Neuronal stem cell (in vitro differentiated cells): Measurements from ENCODE around the gene ZNF830.

Experiments used
- DNase-seq: peaks from one replicate; pipeline ENCODE4 v3.0.0-alpha.2; 2013; ENCODE audit warnings: low spot score
- H2AFZ ChIP-seq: one replicate; pipeline ENCODE4 v1.6.1; 2013; ENCODE audit warnings: mild to moderate bottlenecking, low read length, inconsistent platforms
- H2AK5ac ChIP-seq: 2 replicates; pipeline ENCODE4 v1.6.1; 2013; ENCODE audit warnings: low read depth, mild to moderate bottlenecking, inconsistent platforms, low read length, moderate library complexity, mixed read lengths
- H2BK120ac ChIP-seq: 2 replicates; pipeline ENCODE4 v1.6.1; 2013; ENCODE audit warnings: low read depth, mild to moderate bottlenecking, inconsistent platforms, low read length, moderate library complexity, mixed read lengths
- H2BK12ac ChIP-seq: one replicate; pipeline ENCODE4 v1.6.1; 2013; ENCODE audit warnings: low read length, inconsistent platforms
- H2BK15ac ChIP-seq: 2 replicates; pipeline ENCODE4 v1.6.1; 2013; ENCODE audit warnings: mild to moderate bottlenecking, low read length, inconsistent platforms, mixed read lengths
- H2BK5ac ChIP-seq: one replicate; pipeline ENCODE4 v1.6.1; 2013; ENCODE audit warnings: inconsistent platforms, mild to moderate bottlenecking, low read length, moderate library complexity
- H3K14ac ChIP-seq: one replicate; pipeline ENCODE4 v1.6.1; 2013; ENCODE audit warnings: low read length, inconsistent platforms
- H3K18ac ChIP-seq: 2 replicates; pipeline ENCODE4 v1.6.1; 2013; ENCODE audit warnings: low read length, inconsistent platforms
- H3K23ac ChIP-seq: 2 replicates; pipeline ENCODE4 v1.6.1; 2013; ENCODE audit warnings: low read depth, mild to moderate bottlenecking, mixed read lengths, low read length, inconsistent platforms; ENCODE audit not compliant: poor library complexity
- H3K27ac ChIP-seq: replicated peaks from 3 replicates; pipeline ENCODE4 v1.5.1; 2013; ENCODE audit warnings: low read length, inconsistent platforms
- H3K27me3 ChIP-seq, 3 experiments: 2 replicates each; pipeline ENCODE4 v1.6.1; 2013; ENCODE audit warnings: low read length in 3 of 3, mild to moderate bottlenecking in 2 of 3, inconsistent platforms in 1 of 3, low read depth in 1 of 3, mixed read lengths in 1 of 3, moderate library complexity in 1 of 3; ENCODE audit not compliant: control insufficient read depth in 3 of 3, insufficient read depth in 3 of 3
- H3K36me3 ChIP-seq, 2 donors: replicated peaks in 1 of 2; 2 replicates each; pipeline ENCODE4 v1.6.1; 2013; ENCODE audit warnings: low read length in 2 of 2; ENCODE audit not compliant: control insufficient read depth in 2 of 2, insufficient read depth in 2 of 2
- H3K4ac ChIP-seq: 2 replicates; pipeline ENCODE4 v1.6.1; 2013; ENCODE audit warnings: inconsistent platforms, mild to moderate bottlenecking, low read length, moderate library complexity
- H3K4me1 ChIP-seq, 2 donors: 1 replicate in 1 of 2; 2 replicates in 1 of 2; pipeline ENCODE4 v1.6.1; 2013; ENCODE audit warnings: low read length in 2 of 2, low read depth in 1 of 2; ENCODE audit not compliant: control insufficient read depth in 2 of 2, insufficient read depth in 1 of 2
- H3K4me2 ChIP-seq: one replicate; pipeline ENCODE4 v1.6.1; 2013; ENCODE audit warnings: mild to moderate bottlenecking, low read length, inconsistent platforms; ENCODE audit not compliant: insufficient read depth, poor library complexity, severe bottlenecking
- H3K4me3 ChIP-seq, 2 donors: 2 replicates each; pipeline ENCODE4 v1.5.1; 2013; ENCODE audit warnings: low read length in 2 of 2, mild to moderate bottlenecking in 2 of 2, inconsistent platforms in 1 of 2, moderate library complexity in 1 of 2
- H3K79me1 ChIP-seq: one replicate; pipeline ENCODE4 v1.6.1; 2013; ENCODE audit warnings: low read depth, mild to moderate bottlenecking, inconsistent platforms, low read length, moderate library complexity
- H3K9ac ChIP-seq: one replicate; pipeline ENCODE4 v1.6.1; 2013; ENCODE audit warnings: mild to moderate bottlenecking, low read depth, low read length, inconsistent platforms; ENCODE audit not compliant: poor library complexity
- H3K9me3 ChIP-seq, 2 donors: replicated peaks in 1 of 2; 2 replicates each; pipeline versions ENCODE3 to v1.6.1; 2013; ENCODE audit warnings: low read length in 2 of 2, mild to moderate bottlenecking in 2 of 2, inconsistent platforms in 1 of 2, low read depth in 1 of 2, mixed read lengths in 1 of 2, moderate library complexity in 1 of 2; ENCODE audit not compliant: control insufficient read depth in 2 of 2, insufficient read depth in 1 of 2
- H4K8ac ChIP-seq: one replicate; pipeline ENCODE4 v1.6.1; 2013; ENCODE audit warnings: low read depth, mild to moderate bottlenecking, inconsistent platforms, low read length, moderate library complexity
- H4K91ac ChIP-seq: one replicate; pipeline ENCODE4 v1.6.1; 2013; ENCODE audit warnings: low read length, low read depth, mild to moderate bottlenecking, inconsistent platforms; ENCODE audit not compliant: poor library complexity
- WGBS, 2 donors: extraction: QIAGEN DNeasy Blood & Tissue Kit; methylation state at CpG; one replicate each; pipeline ENCODE4 v1.1.7; 2013; ENCODE audit warnings: missing lambda C conversion rate in 2 of 2, mixed read lengths in 1 of 2; ENCODE audit not compliant: insufficient read length in 2 of 2, insufficient replicate concordance in 1 of 2; ENCODE audit errors: extremely low coverage in 2 of 2; 5-methylcytosine and 5-hydroxymethylcytosine counted together

The ZNF830 gene

DNA sequence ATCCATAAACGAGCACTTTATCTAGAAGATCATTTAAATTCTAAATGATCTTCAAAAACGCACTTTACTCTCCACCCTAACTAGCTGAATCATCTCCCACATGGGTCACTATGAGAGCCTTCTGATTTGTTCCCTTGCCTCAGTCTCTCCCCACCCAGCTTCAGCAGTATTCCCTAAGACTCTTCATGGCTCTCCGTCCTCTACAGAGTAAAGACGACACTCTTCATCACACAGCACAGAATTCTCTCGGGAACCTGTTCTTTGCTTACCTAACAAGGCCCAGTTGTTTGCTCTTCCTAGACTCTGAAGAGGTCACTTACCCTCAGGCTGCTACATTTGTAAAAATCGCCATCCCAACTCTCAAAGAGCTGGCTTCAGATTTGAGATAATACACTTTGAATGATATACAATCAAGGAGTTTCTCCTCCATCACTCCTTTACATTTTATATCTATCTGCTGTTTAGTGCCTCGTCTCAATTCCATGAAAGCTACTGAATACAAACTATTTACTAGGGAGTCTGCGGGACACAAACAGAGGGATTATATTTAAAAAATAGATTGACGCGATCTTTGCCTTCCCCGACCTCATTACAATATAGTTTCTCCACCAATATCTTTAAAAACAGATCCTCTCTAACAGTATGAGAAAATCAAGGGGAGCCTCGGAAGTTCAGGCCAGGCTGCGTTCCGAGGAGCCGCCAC lies 18.5 kb downstream of the ZNF830 start:
- no peak overlapping the region for H3K4ac ChIP-seq
- no peak overlapping the region for H3K14ac ChIP-seq
- H3K9me3 ChIP-seq, result no peaks in the 10 kb centered on the region
- no peak overlapping the region for H2BK120ac ChIP-seq
- H3K9ac ChIP-seq, result no peak overlapping the region
- H3K27ac ChIP-seq, result no peak overlapping the region
- H4K8ac ChIP-seq, result no peak overlapping the region
- H2AFZ ChIP-seq, result peak overlapping the region; percentile 95
- no CpG with 5 or more reads among the region's 15 CpGs for WGBS, 2 donors
- H2AK5ac ChIP-seq, result no peak overlapping the region
- H3K23ac ChIP-seq, result peak overlapping the region; percentile 94
- peak overlapping the region; percentile 70 for H3K4me2 ChIP-seq
- H3K27me3 ChIP-seq, result no peaks in the 10 kb centered on the region
- no peak overlapping the region for H2BK12ac ChIP-seq
- H2BK5ac ChIP-seq, result no peak overlapping the region
- H3K79me1 ChIP-seq, result no peaks in the 10 kb centered on the region
- H3K18ac ChIP-seq, result no peak overlapping the region
- H4K91ac ChIP-seq, result no peak overlapping the region
- no peaks in the 10 kb centered on the region for H3K4me1 ChIP-seq
- peaks cover 7 to 23% of the 10 kb centered on the region in 2 donors for H3K36me3 ChIP-seq
- no peak for DNase-seq
- H2BK15ac ChIP-seq, result no peak overlapping the region
- peak overlapping the region; percentile 78 to 92 for H3K4me3 ChIP-seq

DNA sequence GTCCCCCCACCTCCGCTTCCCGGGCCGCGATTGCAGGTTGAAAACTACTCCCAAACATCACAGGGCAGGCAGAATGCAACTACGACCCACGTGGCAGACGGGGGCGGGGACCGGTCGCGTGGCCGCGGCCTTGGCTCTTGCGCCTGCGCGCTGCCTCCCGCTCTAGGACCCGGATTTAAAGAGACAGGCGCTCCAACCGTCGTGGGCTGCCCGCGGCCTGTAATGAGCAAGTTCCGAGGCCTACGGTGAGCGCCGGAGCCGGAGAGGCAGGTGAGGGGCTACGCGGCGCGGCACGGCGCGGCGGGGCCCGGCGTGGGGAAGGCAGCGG lies 19.0 kb downstream of the ZNF830 start, which contains the start of gene LIG3:
TSS of gene LIG3 (plus strand) at position 160 of the 328 bp plus-strand sequence. CDS start 2,494 bp downstream, outside the sequence.
- peak within 1 kb of the TSS; percentile 23 for H4K8ac ChIP-seq
- DNase-seq, result peak; percentile 91

DNA sequence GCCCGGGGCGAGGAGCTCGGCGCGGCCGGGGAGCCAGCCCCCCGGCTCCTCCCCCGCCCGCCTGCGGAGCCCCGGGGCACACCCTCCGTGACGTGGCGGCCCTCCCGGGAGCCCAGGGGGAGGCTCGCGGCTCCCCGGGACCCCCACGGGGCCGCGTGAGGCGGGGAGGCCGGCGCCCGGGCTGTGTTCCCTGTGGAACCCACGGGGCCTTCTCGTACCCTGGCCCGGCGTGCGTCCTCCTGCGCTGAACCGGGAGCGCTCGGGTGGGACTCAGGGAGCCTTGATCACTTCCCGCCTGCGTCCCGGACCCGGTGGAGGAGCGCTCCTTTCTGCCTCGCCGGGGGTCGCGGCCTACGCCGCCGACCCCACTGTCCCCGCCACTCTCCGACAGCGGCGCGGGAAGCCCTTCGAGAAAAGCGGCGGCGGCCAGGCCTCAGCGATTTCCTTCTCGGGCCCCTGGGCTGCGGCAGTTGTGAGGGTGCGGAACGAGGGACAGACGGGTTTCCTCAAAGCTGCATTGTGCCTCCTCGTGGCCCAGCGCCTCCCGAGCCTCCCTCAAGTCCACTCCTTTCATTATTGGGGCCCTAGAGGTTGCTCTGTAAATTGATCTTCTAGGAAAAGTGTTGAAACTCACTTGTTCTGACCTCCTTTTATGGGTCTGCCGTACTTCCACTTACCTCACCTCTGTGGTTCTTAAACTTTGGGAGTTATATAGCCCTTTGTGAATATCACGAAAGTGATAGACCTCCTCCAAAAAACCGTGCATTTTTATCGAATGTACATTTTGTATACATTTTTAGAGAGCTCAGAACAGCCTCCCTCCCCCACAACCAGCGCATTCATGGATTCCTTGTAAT lies 19.6 kb downstream of the ZNF830 start:
- WGBS, 2 donors, result no CpG with 5 or more reads among the region's 69 CpGs
- H2AFZ ChIP-seq, result peak overlapping the region; percentile 95
- H3K36me3 ChIP-seq, result peaks cover 7 to 34% of the 10 kb centered on the region in 2 donors
- H3K18ac ChIP-seq, result peak overlapping the region; percentile 97
- peak overlapping the region; percentile 94 for H3K23ac ChIP-seq
- peak overlapping the region; percentile 70 for H3K4me2 ChIP-seq
- peak overlapping the region; percentile 59 for H2BK5ac ChIP-seq
- H3K4me1 ChIP-seq, result no peaks in the 10 kb centered on the region
- H2AK5ac ChIP-seq, result peak overlapping the region; percentile 73
- no peaks in the 10 kb centered on the region for H3K27me3 ChIP-seq
- H3K14ac ChIP-seq, result no peak overlapping the region
- H2BK12ac ChIP-seq, result no peak overlapping the region
- no peak overlapping the region for H4K91ac ChIP-seq
- H4K8ac ChIP-seq, result peak overlapping the region; percentile 23
- H3K4me3 ChIP-seq, result peak overlapping the region; percentile 78 to 92
- peak; percentile 56 for DNase-seq
- H3K4ac ChIP-seq, result no peak overlapping the region
- H2BK120ac ChIP-seq, result no peak overlapping the region
- no peaks in the 10 kb centered on the region for H3K9me3 ChIP-seq
- H3K27ac ChIP-seq, result peak overlapping the region; percentile 88
- H3K79me1 ChIP-seq, result no peaks in the 10 kb centered on the region
- H2BK15ac ChIP-seq, result peak overlapping the region; percentile 41
- H3K9ac ChIP-seq, result peak overlapping the region; percentile 98

More for the DNA sequence above, 19.0 kb downstream of the ZNF830 start, which contains the start of gene LIG3:
- WGBS, 2 donors, result no CpG with 5 or more reads among the region's 39 CpGs
- peak within 1 kb of the TSS; percentile 94 for H3K23ac ChIP-seq
- no peak within 1 kb of the TSS for H4K91ac ChIP-seq
- H3K9me3 ChIP-seq, result no peaks in the 10 kb centered on the region
- peaks cover 7 to 28% of the 10 kb centered on the region in 2 donors for H3K36me3 ChIP-seq
- no peaks in the 10 kb centered on the region for H3K79me1 ChIP-seq
- H3K27me3 ChIP-seq, result no peaks in the 10 kb centered on the region
- H3K4me1 ChIP-seq, result no peaks in the 10 kb centered on the region
- H3K4me3 ChIP-seq, result peak within 1 kb of the TSS; percentile 78 to 92
- H2BK15ac ChIP-seq, result peak within 1 kb of the TSS; percentile 41
- no peak within 1 kb of the TSS for H3K14ac ChIP-seq
- H2AFZ ChIP-seq, result peak within 1 kb of the TSS; percentile 95
- H3K9ac ChIP-seq, result peak within 1 kb of the TSS; percentile 98
- H2BK5ac ChIP-seq, result peak within 1 kb of the TSS; percentile 59
- H3K18ac ChIP-seq, result peak within 1 kb of the TSS; percentile 97
- H2BK12ac ChIP-seq, result no peak within 1 kb of the TSS
- no peak within 1 kb of the TSS for H3K4ac ChIP-seq
- H3K4me2 ChIP-seq, result peak within 1 kb of the TSS; percentile 70
- peak within 1 kb of the TSS; percentile 73 for H2AK5ac ChIP-seq
- no peak within 1 kb of the TSS for H2BK120ac ChIP-seq
- H3K27ac ChIP-seq, result peak within 1 kb of the TSS; percentile 88
